Mammary epithelial cell (primary cell): ENCODE measurements around the gene HSD17B13.

Source experiments
- EZH2 ChIP-seq: IDR thresholded peaks from 2 replicates; pipeline ENCODE4 v1.6.1; 2012; ENCODE audit warnings: low read length, inconsistent platforms, borderline replicate concordance
- TF ChIP-seq, protein P1 (sequence below), 2 donors: IDR thresholded peaks in 1 of 2; conservative IDR thresholded peaks in 1 of 2; 2 replicates each; pipeline ENCODE4 v1.5.1; 2011 to 2012; ENCODE audit warnings: inconsistent platforms in 2 of 2, low read length in 2 of 2, mild to moderate bottlenecking in 2 of 2, control low read depth in 1 of 2, low read depth in 1 of 2; ENCODE audit not compliant: insufficient read depth in 1 of 2; ENCODE audit errors: extremely low read depth in 1 of 2

DNA sequence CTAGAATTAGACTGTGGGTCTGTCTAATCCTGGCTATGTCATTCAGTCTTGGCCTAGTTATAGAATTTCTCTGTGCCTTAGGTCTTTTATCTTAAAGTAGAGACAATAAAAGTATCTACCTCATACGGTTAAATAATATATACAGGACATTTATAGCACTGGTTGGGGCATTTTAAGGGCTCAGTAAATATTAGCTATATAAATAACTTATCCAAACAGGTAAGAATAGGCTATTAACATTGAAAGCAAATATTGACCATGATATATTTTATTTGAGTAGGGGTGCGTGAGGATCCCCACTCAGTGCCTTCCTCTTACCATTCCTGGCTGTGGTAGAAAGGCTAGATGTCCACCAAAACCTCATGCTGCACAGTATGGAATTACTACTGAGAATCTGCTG, 47.4 kb downstream of the HSD17B13 start:
- TF ChIP-seq, protein P1, sequence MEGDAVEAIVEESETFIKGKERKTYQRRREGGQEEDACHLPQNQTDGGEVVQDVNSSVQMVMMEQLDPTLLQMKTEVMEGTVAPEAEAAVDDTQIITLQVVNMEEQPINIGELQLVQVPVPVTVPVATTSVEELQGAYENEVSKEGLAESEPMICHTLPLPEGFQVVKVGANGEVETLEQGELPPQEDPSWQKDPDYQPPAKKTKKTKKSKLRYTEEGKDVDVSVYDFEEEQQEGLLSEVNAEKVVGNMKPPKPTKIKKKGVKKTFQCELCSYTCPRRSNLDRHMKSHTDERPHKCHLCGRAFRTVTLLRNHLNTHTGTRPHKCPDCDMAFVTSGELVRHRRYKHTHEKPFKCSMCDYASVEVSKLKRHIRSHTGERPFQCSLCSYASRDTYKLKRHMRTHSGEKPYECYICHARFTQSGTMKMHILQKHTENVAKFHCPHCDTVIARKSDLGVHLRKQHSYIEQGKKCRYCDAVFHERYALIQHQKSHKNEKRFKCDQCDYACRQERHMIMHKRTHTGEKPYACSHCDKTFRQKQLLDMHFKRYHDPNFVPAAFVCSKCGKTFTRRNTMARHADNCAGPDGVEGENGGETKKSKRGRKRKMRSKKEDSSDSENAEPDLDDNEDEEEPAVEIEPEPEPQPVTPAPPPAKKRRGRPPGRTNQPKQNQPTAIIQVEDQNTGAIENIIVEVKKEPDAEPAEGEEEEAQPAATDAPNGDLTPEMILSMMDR (conservative IDR thresholded peaks at IDR 0.05 in 1 of 2, IDR thresholded peaks at IDR 0.05 in 1 of 2; ENCODE audit: extremely low read depth in 1 of 2, insufficient read depth in 1 of 2, low read depth in 1 of 2, low read length in 2 of 2), result no peak
- no peak for TF ChIP-seq EZH2
